Transverse colon (tissue), 4 donors: ENCODE measurements around the gene MOGAT1. TPM values are rescaled to one million over a fixed set of nuclear protein-coding genes. Genes with fewer than 3 reads are reported as not detected.

Experiments used
- DNase-seq: peaks from one replicate; pipeline ENCODE4 v3.0.0-alpha.2; 2019
- H3K27ac ChIP-seq, 4 donors: fragments of 200-600 bp; sonication (generic); 2 replicates each; pipeline ENCODE4 v1.5.1; 2016 to 2018; ENCODE audit warnings: inconsistent platforms in 4 of 4
- H3K27me3 ChIP-seq: fragments of 200-600 bp; sonication (generic); 2 replicates; pipeline ENCODE4 v1.5.1; 2017; ENCODE audit warnings: inconsistent platforms
- H3K36me3 ChIP-seq, 4 donors: fragments of 200-600 bp; sonication (generic); 2 replicates each; pipeline ENCODE4 v1.5.1; 2017 to 2019; ENCODE audit warnings: inconsistent platforms in 4 of 4
- H3K4me1 ChIP-seq, 4 donors: fragments of 200-600 bp; sonication (generic); 2 replicates each; pipeline ENCODE4 v1.5.1; 2017 to 2020; ENCODE audit warnings: inconsistent platforms in 4 of 4
- H3K4me3 ChIP-seq, 4 donors: fragments of 200-600 bp; sonication (generic); 1 replicate in 1 of 4; 2 replicates in 3 of 4; pipeline versions ENCODE4 v1.5.1 to v1.6.1; 2017 to 2019; ENCODE audit warnings: inconsistent platforms in 4 of 4
- H3K9me3 ChIP-seq, 2 donors: fragments of 200-600 bp; sonication (generic); 2 replicates each; pipeline ENCODE4 v1.5.1; 2017 to 2019; ENCODE audit warnings: inconsistent platforms in 2 of 2
- CTCF ChIP-seq, 5 experiments: fragments of 200-600 bp in 3 of 5; fragments of 450-650 bp in 2 of 5; sonication (generic) in 3 of 5; IDR thresholded peaks; 1 replicate in 2 of 5; 2 replicates in 3 of 5; pipeline ENCODE4 v1.5.1; 2016 to 2017; ENCODE audit warnings: antibody characterized with exemption in 5 of 5, inconsistent platforms in 3 of 5, mild to moderate bottlenecking in 2 of 5, moderate library complexity in 1 of 5
- EP300 ChIP-seq: sonication (generic); formaldehyde crosslinking; IDR thresholded peaks from one replicate; pipeline ENCODE4 v1.6.1; 2017; ENCODE audit warnings: antibody characterized with exemption, low read depth
- POLR2A ChIP-seq: fragments of 450-650 bp; IDR thresholded peaks from one replicate; pipeline ENCODE4 v1.6.1; 2016; ENCODE audit warnings: antibody characterized with exemption, mild to moderate bottlenecking, moderate library complexity
- POLR2AphosphoS5 ChIP-seq, 3 donors: sonication (generic); formaldehyde crosslinking; IDR thresholded peaks; one replicate each; pipeline ENCODE4 v1.6.1; 2016; ENCODE audit warnings: antibody characterized with exemption in 3 of 3
- WGBS, 2 donors: methylation state at CpG; one replicate each; pipeline ENCODE4 v1.1.5; 2018; ENCODE audit warnings: low coverage in 1 of 2; 5-methylcytosine and 5-hydroxymethylcytosine counted together
- in situ Hi-C, 4 donors: fragments of 200-750 bp; cut with MboI; loops; one replicate each; pipeline versions ENCODE4 v1.15.0 to v1.15.1; 2017; ENCODE audit warnings: low sequenced_read_pairs in 3 of 4, low pct_ligation_motif_present in 1 of 4, low pct_unique_long_range_greater_than_20kb in 1 of 4
- intact Hi-C: fragments of 100-400 bp; cut with DNase I; formaldehyde crosslinking; loops from one replicate; pipeline ENCODE4 v1.15.1; 2023; ENCODE audit warnings: low total_unique reads
- total RNA-seq, 4 donors: library from RNA; depleted of rRNA; stranded (reverse); fragments of >200 nt; gene quantifications; one replicate each; pipeline ENCODE4 v1.1.0, GENCODE V29; 2016

MOGAT1 gene
- total RNA-seq, 4 donors from 2014 or later = 0.80 TPM; not detected in 3

GRCh38 chr2:222707689-222708273 is 36.3 kb downstream of the MOGAT1 start:
- Histone ChIP-seq H3K27me3 (no peaks in the 10 kb centered on the region), H3K9me3 (no peaks in the 10 kb centered on the region), H3K36me3 (no peaks in the 10 kb centered on the region), H3K27ac (no peak overlapping the region), H3K4me3 (no peak overlapping the region), H3K4me1 (peaks cover 0 to 17% (median 10%) of the 10 kb centered on the region in 4 donors)
- no peak for DNase-seq
- TF ChIP-seq EP300 (no peak), CTCF (IDR thresholded peaks at IDR 0.05) (no peak), POLR2A (no peak), POLR2AphosphoS5 (IDR thresholded peaks at IDR 0.05) (no peak)
- WGBS, 2 donors = 19 to 47% methylated on average over 5 to 10 of the region's 10 CpGs
- in situ Hi-C loops = loop anchor here in 2 of 4 donors (10.0 to 25.0 kb wide), 2 partner anchors 197 to 205 kb away; no protein-coding TSS in a partner anchor
- intact Hi-C loops = loop anchor here (5.0 to 10.0 kb wide), 2 partner anchors 155 to 197 kb away; partner anchors contain the start of gene ACSL3

GRCh38 chr2:222708274-222708710 is 36.8 kb downstream of the MOGAT1 start:
- WGBS, 2 donors = 14 to 41% methylated on average over 3 to 12 of the region's 12 CpGs
- no peaks in the 10 kb centered on the region for H3K9me3 ChIP-seq
- intact Hi-C loops = loop anchor here (5.0 to 10.0 kb wide), 2 partner anchors 154 to 197 kb away; partner anchors contain the start of gene ACSL3
- in situ Hi-C loops = loop anchor here in 2 of 4 donors (10.0 to 25.0 kb wide), 2 partner anchors 197 to 204 kb away; no protein-coding TSS in a partner anchor
- H3K27ac ChIP-seq = no peak overlapping the region
- no peak overlapping the region for H3K4me3 ChIP-seq
- H3K4me1 ChIP-seq = peaks cover 0 to 17% (median 10%) of the 10 kb centered on the region in 4 donors
- peak; percentile 82 for DNase-seq
- H3K36me3 ChIP-seq = no peaks in the 10 kb centered on the region
- H3K27me3 ChIP-seq = no peaks in the 10 kb centered on the region
- no peak for TF ChIP-seq EP300
- TF ChIP-seq CTCF (IDR thresholded peaks at IDR 0.05) = peak; percentile 95 to 99 (median 96)

- in situ Hi-C loops = loop anchor here in 2 of 4 donors (10.0 to 25.0 kb wide), 2 partner anchors 195 to 203 kb away; no protein-coding TSS in a partner anchor
These were observed 37.9 kb downstream of the MOGAT1 start for GRCh38 chr2:222709191-222709891.

More at GRCh38 chr2:222709191-222709891, 37.9 kb downstream of the MOGAT1 start:
- 51 to 56% methylated on average over 4 to 16 of the region's 16 CpGs for WGBS, 2 donors
- H3K9me3 ChIP-seq = no peaks in the 10 kb centered on the region
- TF ChIP-seq EP300 (no peak), POLR2AphosphoS5 (IDR thresholded peaks at IDR 0.05) (no peak), POLR2A (no peak), CTCF (IDR thresholded peaks at IDR 0.05) (no peak)
- DNase-seq = peak; percentile 40
- no peak overlapping the region for H3K4me3 ChIP-seq
- intact Hi-C loops = loop anchor here (5.0 to 10.0 kb wide), 2 partner anchors 153 to 195 kb away; partner anchors contain the start of gene ACSL3
- no peaks in the 10 kb centered on the region for H3K36me3 ChIP-seq
- no peaks in the 10 kb centered on the region for H3K27me3 ChIP-seq
- H3K27ac ChIP-seq = peak overlapping the region; percentile 1 to 41 (median 12)
- peaks cover 3 to 15% (median 7%) of the 10 kb centered on the region in 4 donors for H3K4me1 ChIP-seq
